GM13976 (cell line): ENCODE data around the gene ALKBH7.

ENCODE experiments used
- DNase-seq: peaks from one replicate; pipeline ENCODE4 v3.0.0; 2012; ENCODE audit warnings: low spot score
- CTCF ChIP-seq: IDR thresholded peaks from 2 replicates; pipeline ENCODE4 v1.5.1; 2012; ENCODE audit warnings: borderline replicate concordance, mild to moderate bottlenecking; ENCODE audit not compliant: insufficient read depth; ENCODE audit errors: extremely low read depth, missing control alignments, control extremely low read depth
- in situ Hi-C: fragments of 300-500 bp; cut with MboI; formaldehyde crosslinking; loops from one replicate; pipeline ENCODE4 v1.12.0; 2022; ENCODE audit warnings: low sequenced_read_pairs, mixed read lengths, inconsistent platforms; ENCODE audit not compliant: unreplicated experiment

The ALKBH7 gene

DNA sequence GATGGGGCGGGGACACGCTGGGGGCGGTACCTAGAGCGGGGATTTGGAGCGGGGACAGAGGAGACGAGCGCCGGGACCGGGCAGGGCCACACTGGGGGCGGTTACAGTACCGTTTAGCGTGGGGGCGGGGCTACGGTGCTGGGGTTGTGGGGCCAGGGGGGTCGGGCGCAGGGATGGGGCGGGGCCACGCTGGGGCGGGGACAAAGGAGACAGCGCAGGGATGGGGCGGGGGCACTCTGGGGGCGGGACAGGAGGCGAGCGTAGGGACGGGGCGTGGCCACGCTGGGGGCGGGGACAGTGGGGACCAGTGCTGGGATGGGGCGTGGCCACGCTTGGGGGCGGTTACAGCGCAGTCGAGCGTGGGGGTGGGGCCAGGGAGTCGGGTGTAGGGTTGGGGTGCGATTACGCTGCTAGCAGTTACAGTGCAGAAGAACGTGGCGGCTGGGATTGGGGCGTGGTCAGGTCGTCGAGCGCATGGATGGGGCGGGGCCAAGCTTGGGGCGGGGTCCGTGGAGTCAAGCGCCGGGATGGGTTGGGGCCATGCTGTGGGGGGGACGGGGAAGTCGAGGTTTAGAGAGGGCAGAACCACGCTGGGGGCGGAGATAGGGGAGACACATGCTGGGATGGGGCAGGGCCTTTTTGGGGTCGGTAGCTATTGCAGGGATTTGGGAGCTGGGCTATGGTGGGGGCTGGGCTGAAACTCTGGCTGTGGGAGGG lies 660 bp downstream of the ALKBH7 start:
- TF ChIP-seq CTCF = no peak
- peak; percentile 98 for DNase-seq
- in situ Hi-C loops = no loop called here

DNA sequence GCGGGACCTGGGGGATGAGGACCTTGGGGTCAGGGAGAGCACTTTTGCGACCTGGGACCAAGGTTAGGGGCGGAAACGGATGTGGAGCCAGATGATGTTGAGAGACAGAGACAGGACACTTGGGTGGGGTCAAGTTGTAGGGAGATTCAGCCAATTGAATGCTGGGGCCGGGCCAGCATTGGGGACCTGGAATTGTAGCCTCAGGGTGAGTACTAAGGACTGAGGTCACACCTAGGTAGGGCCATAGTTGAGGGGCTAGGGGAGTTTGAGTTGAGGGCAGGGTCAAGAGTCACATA lies 1.2 kb downstream of the ALKBH7 start:
- in situ Hi-C loops = no loop called here
- TF ChIP-seq CTCF = no peak
- DNase-seq = no peak

- DNase-seq = no peak
- in situ Hi-C loops = no loop called here
- TF ChIP-seq CTCF = no peak
Observed at GRCh38 chr19:6374161-6374709, 1.6 kb downstream of the ALKBH7 start.

DNA sequence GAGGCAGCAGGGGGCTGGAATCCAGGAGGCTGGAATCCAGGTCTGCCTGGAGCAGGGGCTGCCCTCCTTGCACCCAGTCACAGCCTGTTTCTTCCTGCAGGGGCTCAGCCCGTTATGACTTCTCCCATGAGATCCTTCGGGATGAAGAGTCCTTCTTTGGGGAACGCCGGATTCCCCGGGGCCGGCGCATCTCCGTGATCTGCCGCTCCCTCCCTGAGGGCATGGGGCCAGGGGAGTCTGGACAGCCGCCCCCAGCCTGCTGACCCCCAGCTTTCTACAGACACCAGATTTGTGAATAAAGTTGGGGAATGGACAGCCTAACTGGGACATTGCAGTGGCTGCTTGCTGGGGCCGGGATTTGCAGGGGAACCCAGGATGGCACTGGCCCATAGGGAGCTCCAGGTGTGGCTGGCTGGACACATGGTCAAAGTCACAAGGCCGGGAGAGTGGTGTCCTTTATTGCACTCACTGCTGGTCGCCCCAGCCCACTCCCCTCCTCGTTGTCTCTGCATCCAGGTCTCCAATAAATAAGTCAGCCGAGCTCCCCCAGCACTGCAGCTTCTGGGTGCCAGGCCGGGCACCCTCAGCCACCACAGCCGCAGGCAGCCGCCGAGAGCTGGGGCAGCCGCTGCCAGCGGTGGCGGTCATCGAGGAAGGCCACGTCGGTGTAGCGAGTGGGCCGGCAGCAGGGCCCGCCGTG lies 2.3 kb downstream of the ALKBH7 start:
- in situ Hi-C loops = no loop called here
- no peak for TF ChIP-seq CTCF
- DNase-seq = no peak

DNA sequence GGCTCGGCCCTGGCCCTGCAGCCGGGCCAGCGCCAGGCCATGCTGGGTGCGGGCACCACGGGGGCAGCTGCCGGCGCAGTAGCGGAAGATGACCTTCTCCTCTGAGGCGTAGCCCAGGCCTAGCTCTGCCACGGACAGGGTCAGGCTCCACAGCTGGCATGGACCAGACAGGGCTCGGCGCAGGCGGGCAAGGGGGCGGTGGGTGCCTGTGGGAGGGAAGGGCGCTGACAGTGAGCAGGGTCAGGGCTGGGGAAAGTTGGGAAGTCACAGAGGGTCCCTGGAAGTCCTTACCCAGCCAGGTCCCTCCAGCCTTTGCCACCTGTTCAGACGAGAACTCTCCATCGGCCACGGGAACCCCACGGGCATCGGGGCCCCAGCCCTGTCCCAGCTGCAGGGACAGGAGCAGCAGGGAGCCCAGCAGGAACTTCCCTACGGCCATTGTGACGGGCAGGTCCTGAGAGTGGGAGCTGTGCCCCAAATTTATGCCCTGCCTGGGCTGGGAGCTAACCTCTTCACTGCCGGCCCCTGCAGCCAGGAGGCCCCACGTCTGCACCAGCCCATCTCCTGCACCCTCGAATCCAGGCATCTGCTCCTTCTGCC lies 2.9 kb downstream of the ALKBH7 start, which contains the start of gene PSPN:
Gene PSPN, minus strand, starts transcription at position 523 of the 600 bp plus-strand sequence. Its CDS starts 84 bp downstream, at position 439.
- in situ Hi-C loops = no loop called here
- TF ChIP-seq CTCF = no peak
- DNase-seq = no peak

DNA sequence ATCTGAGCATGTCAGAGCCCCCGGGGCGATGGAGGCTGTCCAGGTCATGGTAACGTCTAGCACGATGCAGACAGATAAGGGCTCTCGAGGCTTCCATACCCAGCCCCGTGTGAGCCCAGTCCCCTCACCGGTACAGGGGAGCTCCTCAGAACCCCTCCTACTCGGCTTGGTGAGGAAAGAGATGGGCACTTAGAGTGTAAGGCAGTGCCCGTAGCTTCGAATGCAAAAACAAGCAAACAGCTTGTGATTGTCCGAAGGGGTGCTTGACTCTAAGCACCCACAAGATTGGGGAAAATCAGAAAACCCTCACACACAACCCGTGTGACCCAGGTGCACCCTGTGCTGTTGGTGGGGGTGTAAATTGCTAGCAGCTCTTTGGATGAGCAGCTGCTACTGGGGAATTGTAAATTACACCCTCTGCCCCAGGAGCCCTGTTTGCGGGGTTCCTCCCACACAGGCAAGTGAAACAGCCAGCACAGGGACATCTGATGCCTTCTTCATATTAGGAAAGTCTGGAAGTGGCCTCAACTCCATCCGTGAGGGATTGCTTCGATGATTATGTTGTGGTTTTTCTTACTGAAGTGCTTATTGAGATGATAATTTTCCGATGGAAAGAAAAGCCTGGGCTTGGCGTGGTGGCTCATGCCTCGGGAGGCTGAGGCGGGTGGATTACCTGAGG lies 4.1 kb downstream of the ALKBH7 start:
- in situ Hi-C loops = no loop called here
- DNase-seq = no peak
- TF ChIP-seq CTCF = no peak
